ENCODE results near the gene CELF2. TPM values are rescaled to one million over a fixed set of nuclear protein-coding genes. Genes with fewer than 3 reads are reported as not detected.

The CELF2 gene
- total RNA-seq, 2 donors from 2014 or later: 30.2 to 34.4 TPM

- Histone ChIP-seq H3K9ac (ENCODE audit: low read depth in 2 of 2, low read length in 2 of 2) (no peak overlapping the region), H3K4me3 (no peak overlapping the region), H3K9me3 (no peaks in the 10 kb centered on the region), H3K27me3 (no peaks in the 10 kb centered on the region), H3K4me1 (no peaks in the 10 kb centered on the region), H3K36me3 (no peaks in the 10 kb centered on the region), H3K27ac (no peak overlapping the region)
- intact Hi-C loops (cut with DNase I): no loop called here
- TF ChIP-seq, protein P1, sequence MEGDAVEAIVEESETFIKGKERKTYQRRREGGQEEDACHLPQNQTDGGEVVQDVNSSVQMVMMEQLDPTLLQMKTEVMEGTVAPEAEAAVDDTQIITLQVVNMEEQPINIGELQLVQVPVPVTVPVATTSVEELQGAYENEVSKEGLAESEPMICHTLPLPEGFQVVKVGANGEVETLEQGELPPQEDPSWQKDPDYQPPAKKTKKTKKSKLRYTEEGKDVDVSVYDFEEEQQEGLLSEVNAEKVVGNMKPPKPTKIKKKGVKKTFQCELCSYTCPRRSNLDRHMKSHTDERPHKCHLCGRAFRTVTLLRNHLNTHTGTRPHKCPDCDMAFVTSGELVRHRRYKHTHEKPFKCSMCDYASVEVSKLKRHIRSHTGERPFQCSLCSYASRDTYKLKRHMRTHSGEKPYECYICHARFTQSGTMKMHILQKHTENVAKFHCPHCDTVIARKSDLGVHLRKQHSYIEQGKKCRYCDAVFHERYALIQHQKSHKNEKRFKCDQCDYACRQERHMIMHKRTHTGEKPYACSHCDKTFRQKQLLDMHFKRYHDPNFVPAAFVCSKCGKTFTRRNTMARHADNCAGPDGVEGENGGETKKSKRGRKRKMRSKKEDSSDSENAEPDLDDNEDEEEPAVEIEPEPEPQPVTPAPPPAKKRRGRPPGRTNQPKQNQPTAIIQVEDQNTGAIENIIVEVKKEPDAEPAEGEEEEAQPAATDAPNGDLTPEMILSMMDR (IDR thresholded peaks at IDR 0.05): no peak
- no peak for DNase-seq
These were observed 335.6 kb downstream of the CELF2 start for GRCh38 chr10:11353006-11353896.

GRCh38 chr10:11354823-11355222 is 337.2 kb downstream of the CELF2 start:
- Histone ChIP-seq H3K36me3 (no peaks in the 10 kb centered on the region), H3K27ac (no peak overlapping the region), H3K4me3 (no peak overlapping the region), H3K9ac (ENCODE audit: low read depth in 2 of 2, low read length in 2 of 2) (no peak overlapping the region), H3K27me3 (no peaks in the 10 kb centered on the region), H3K4me1 (no peaks in the 10 kb centered on the region), H3K9me3 (no peaks in the 10 kb centered on the region)
- TF ChIP-seq, protein P1 (IDR thresholded peaks at IDR 0.05): no peak
- intact Hi-C loops (cut with DNase I): no loop called here
- no peak for DNase-seq

DNA sequence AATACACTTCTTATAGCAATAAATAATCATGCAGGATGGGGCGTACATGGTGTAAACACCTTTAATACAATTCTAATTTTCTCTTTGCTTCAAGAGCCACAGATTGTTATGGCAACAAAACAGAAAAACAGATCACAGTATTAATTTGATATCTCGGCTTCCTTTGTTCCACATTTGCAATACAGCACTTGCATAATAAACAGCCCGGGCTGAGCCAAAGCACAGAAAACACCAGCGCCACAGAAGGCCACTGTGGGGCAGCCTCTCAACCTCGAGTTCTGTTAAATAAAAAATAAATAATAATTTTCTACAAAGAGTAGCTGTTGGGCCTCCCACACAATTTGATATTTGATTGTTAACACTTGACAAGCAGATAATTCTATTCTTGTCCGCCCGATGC is 337.9 kb downstream of the CELF2 start:
- H3K4me1 ChIP-seq: no peaks in the 10 kb centered on the region
- TF ChIP-seq, protein P1 (IDR thresholded peaks at IDR 0.05): no peak
- H3K36me3 ChIP-seq: no peaks in the 10 kb centered on the region
- no peak overlapping the region for H3K9ac ChIP-seq (ENCODE audit: low read depth in 2 of 2, low read length in 2 of 2)
- no peaks in the 10 kb centered on the region for H3K9me3 ChIP-seq
- no peak overlapping the region for H3K27ac ChIP-seq
- H3K27me3 ChIP-seq: no peaks in the 10 kb centered on the region
- intact Hi-C loops (cut with DNase I): no loop called here
- DNase-seq: no peak
- no peak overlapping the region for H3K4me3 ChIP-seq

- no peaks in the 10 kb centered on the region for H3K36me3 ChIP-seq
- DNase-seq: no peak
- intact Hi-C loops (cut with DNase I): no loop called here
- no peak overlapping the region for H3K4me3 ChIP-seq
- no peaks in the 10 kb centered on the region for H3K27me3 ChIP-seq
- H3K9ac ChIP-seq (ENCODE audit: low read depth in 2 of 2, low read length in 2 of 2): no peak overlapping the region
- H3K27ac ChIP-seq: no peak overlapping the region
- no peaks in the 10 kb centered on the region for H3K4me1 ChIP-seq
- TF ChIP-seq, protein P1 (IDR thresholded peaks at IDR 0.05): no peak
- no peaks in the 10 kb centered on the region for H3K9me3 ChIP-seq
These were observed 339.8 kb downstream of the CELF2 start for GRCh38 chr10:11357439-11357838.

- H3K27ac ChIP-seq: no peak overlapping the region
- TF ChIP-seq, protein P1 (IDR thresholded peaks at IDR 0.05): no peak
- intact Hi-C loops (cut with DNase I): no loop called here
- no peak for DNase-seq
- H3K4me3 ChIP-seq: no peak overlapping the region
- H3K9ac ChIP-seq (ENCODE audit: low read depth in 2 of 2, low read length in 2 of 2): no peak overlapping the region
- no peaks in the 10 kb centered on the region for H3K27me3 ChIP-seq
- no peaks in the 10 kb centered on the region for H3K36me3 ChIP-seq
- no peaks in the 10 kb centered on the region for H3K4me1 ChIP-seq
- no peaks in the 10 kb centered on the region for H3K9me3 ChIP-seq
These were observed 340.3 kb downstream of the CELF2 start for GRCh38 chr10:11358011-11358410.

Measured in colonic mucosa (tissue), 4 donors.